Stimulated activated CD4-positive, alpha-beta T cell treated with anti-CD3 and anti-CD28 coated beads, Interleukin-4, amount 100 ng/mL, for 48 hours (primary cell): ENCODE results near the gene CCNF.
A peak's percentile ranks its signal among the peaks of the same experiment; 100 is the strongest.
"Not testable (repeated sequence)": the region's sequence is repeated elsewhere in the genome, so short reads cannot be mapped to it uniquely, and the experiment has no call there.

Experiments used
- DNase-seq, 2 donors: peaks; one replicate each; pipeline ENCODE4 v3.0.0-alpha.2; 2020; ENCODE audit warnings: low read depth in 2 of 2

The CCNF gene

DNA sequence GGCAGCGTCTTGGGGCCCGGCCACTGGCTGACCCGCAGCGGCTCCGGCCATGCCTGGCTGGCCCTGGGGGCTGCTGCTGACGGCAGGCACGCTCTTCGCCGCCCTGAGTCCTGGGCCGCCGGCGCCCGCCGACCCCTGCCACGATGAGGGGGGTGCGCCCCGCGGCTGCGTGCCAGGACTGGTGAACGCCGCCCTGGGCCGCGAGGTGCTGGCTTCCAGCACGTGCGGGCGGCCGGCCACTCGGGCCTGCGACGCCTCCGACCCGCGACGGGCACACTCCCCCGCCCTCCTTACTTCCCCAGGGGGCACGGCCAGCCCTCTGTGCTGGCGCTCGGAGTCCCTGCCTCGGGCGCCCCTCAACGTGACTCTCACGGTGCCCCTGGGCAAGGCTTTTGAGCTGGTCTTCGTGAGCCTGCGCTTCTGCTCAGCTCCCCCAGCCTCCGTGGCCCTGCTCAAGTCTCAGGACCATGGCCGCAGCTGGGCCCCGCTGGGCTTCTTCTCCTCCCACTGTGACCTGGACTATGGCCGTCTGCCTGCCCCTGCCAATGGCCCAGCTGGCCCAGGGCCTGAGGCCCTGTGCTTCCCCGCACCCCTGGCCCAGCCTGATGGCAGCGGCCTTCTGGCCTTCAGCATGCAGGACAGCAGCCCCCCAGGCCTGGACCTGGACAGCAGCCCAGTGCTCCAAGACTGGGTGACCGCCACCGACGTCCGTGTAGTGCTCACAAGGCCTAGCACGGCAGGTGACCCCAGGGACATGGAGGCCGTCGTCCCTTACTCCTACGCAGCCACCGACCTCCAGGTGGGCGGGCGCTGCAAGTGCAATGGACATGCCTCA is 42.6 kb downstream of the CCNF start:
- DNase-seq, result no peak

DNA sequence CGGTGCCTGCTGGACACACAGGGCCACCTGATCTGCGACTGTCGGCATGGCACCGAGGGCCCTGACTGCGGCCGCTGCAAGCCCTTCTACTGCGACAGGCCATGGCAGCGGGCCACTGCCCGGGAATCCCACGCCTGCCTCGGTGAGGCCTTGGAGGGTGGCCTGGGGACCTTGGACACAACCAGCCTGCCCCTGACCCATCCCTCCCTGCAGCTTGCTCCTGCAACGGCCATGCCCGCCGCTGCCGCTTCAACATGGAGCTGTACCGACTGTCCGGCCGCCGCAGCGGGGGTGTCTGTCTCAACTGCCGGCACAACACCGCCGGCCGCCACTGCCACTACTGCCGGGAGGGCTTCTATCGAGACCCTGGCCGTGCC is 43.2 kb downstream of the CCNF start:
- DNase-seq, result no peak

- DNase-seq, result no peak
These were observed 43.7 kb downstream of the CCNF start for GRCh38 chr16:2472885-2473445.

DNA sequence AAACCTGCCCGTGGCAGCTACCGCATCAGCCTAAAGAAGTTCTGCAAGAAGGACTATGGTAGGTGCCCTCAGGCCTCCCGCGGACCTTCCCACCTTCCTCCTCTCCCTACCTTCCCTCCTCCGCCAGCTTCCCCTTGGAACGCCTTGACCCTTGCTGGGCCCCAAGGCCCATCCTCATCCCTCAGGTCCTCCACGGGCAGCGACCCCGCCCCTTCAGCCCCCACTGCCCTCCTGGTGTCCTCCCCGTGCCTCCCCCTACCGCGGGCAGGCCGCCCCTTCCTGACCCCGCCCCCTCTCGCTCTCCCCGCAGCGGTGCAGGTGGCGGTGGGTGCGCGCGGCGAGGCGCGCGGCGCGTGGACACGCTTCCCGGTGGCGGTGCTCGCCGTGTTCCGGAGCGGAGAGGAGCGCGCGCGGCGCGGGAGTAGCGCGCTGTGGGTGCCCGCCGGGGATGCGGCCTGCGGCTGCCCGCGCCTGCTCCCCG is 44.2 kb downstream of the CCNF start:
- no peak for DNase-seq

DNA sequence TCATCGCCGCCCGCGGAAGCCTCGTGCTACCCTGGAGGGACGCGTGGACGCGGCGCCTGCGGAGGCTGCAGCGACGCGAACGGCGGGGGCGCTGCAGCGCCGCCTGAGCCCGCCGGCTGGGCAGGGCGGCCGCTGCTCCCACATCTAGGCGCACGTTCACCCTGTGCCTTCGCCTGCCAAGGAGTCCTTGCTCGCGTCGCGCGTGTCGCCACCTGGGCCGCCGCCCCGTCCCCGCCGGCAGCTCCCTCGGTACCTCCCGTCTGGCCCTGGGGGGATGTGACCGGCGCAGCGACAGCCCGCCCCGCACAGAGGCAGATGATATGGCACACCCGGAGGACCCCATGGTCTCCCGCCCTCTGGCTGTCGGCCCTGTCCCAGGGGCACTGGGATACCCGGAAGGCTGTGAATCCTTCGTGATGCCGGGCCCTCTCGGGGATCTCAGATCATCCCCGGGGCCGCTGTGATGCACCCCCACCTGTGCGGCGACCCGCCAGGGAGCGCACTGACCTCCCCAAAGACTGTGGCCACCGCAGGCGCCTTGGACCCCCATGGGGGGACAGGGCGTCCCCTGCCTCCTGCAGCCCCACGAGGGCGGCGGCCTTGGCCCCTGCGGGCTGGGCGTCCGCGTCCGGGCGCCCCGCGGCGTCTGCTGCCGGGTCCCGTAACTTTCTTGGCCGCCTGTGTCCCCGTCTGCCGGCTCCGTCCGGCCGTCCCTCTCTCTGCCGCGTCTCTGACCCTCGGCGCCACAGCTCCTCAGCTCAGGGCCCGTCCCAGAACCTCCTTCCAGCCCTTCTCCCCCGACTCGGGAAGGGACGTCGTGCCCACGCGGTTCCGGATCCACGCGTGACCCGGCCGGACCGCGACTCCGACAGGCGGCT is 45.0 kb downstream of the CCNF start:
- no peak for DNase-seq

DNA sequence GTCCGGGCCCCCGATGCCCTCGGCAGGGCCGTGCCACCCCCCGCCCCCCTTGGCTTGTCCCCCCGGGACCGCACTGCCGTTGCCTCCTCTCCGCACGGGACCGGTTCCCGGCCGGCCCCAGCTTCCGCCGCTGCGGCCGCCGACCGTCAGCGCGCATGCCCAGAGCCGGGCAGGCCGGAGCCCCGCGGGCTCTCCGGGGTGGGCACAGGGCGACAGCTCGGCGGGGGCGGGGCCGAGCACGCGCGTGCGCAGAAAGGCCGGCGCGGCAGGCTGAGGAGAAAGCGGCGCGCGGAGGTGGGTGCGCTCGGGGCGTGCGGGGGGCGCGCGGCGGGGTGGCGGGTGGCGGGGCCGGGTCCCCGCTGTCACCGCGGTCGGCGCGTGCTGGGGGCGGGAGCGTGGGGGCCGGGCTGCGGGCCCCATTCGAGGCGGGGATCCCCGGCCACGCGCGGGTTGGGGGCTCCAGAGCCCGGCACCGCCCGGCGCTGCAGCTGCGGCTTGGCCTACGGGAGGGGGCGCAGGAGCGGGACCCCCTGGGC is 45.7 kb downstream of the CCNF start, which contains the start of gene TBC1D24:
TSS of gene TBC1D24 (plus strand) at position 251 of the 536 bp plus-strand sequence. CDS start 21,022 bp downstream, outside the sequence.
- peak; percentile 68 to 78 for DNase-seq

DNA sequence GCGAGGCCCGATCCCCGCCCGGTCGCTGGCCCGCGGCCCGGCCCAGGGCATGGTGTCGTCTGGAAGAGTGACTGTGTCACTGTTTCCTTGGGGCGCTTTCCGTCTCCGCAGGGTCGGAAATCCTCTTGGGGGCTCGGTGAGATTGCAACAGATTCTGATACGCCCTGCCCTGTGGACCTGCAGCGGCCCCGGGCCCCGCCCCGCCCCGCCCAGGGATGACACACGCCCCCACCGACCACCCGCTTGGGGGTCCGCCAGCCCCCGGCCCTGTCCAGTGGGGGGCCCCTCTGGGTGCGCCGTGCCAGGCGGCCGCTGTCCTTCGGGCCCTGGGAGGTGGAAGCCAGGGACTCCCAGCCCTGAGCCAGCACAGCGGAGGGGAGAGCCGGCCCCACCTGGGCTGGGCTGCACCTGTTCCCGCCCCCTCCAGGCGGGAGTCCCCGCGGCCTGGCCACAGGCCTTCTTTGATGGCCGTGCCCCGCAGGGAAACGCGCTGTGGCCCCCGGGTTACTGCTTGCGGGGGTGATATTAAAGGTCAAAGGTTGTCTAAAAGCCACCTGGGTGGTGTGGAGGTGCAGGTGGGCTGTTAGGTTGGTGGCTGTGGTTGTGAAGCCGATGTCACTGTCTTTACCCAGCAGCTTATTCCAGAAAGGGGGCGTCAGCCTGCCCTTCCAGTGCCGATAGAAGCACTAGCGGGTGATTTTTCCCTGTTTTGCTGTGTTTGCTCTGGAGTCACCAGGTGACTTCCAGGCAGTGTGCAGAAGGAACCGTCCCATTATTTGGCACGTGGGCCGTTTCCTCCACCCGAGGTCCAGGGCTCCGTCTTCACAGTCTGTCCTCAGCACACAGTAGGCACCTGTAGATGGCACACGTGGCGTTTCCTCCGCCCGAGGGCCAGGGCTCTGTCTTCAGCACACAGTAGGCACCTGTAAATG is 46.4 kb downstream of the CCNF start:
- DNase-seq, result no peak

GRCh38 chr16:2476345-2476720 is 47.1 kb downstream of the CCNF start:
- DNase-seq, result no peak

GRCh38 chr16:2476741-2477140 is 47.5 kb downstream of the CCNF start:
- no peak for DNase-seq

- DNase-seq, result no peak
These were observed 48.1 kb downstream of the CCNF start for GRCh38 chr16:2477327-2477726.

- no peak for DNase-seq
These were observed 49.0 kb downstream of the CCNF start for GRCh38 chr16:2478279-2478678.

DNA sequence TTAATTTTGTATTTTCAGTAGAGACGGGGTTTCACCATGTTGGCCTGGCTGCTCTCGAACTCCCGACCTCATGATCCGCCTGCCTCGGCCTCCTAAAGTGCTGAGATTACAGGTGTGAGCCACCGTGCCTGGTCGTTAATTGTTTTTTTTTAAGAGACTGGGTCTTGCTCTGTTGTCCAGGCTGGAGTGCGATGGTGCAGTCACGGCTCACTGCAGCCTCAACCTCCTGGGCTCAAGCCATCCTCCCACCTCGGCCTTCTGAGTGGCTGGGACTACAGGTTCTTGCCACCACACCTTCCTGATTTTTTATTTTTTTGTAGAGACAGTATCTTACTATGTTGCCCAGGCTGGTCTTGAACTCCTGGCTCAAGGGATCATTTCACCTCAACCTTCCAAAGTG is 50.7 kb downstream of the CCNF start:
- not testable (repeated sequence) for DNase-seq

- DNase-seq, result no peak
These were observed 51.7 kb downstream of the CCNF start for GRCh38 chr16:2480948-2481347.

DNA sequence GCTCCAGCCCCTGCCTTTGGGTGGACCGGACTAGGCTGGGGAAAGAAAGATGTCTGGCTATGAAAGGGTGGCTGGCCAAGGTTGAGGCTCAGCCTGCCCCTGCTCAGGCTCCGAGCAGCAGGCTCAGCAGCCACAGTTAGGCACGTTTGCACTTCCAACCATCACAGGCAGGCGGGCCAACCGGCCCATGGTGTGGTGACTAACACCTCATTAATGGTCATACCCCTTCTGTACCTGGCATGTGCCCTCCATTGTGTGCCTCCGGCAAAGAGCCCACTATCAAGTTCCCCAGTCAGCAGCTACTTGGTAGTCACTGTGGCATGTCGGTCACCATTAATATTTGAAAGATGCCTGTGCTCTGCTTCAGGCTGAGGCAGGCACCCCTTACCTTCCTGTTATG is 52.4 kb downstream of the CCNF start:
- DNase-seq, result no peak

GRCh38 chr16:2482249-2482648 is 53.0 kb downstream of the CCNF start:
- DNase-seq, result no peak

- no peak for DNase-seq
These were observed 53.7 kb downstream of the CCNF start for GRCh38 chr16:2482708-2483534.

DNA sequence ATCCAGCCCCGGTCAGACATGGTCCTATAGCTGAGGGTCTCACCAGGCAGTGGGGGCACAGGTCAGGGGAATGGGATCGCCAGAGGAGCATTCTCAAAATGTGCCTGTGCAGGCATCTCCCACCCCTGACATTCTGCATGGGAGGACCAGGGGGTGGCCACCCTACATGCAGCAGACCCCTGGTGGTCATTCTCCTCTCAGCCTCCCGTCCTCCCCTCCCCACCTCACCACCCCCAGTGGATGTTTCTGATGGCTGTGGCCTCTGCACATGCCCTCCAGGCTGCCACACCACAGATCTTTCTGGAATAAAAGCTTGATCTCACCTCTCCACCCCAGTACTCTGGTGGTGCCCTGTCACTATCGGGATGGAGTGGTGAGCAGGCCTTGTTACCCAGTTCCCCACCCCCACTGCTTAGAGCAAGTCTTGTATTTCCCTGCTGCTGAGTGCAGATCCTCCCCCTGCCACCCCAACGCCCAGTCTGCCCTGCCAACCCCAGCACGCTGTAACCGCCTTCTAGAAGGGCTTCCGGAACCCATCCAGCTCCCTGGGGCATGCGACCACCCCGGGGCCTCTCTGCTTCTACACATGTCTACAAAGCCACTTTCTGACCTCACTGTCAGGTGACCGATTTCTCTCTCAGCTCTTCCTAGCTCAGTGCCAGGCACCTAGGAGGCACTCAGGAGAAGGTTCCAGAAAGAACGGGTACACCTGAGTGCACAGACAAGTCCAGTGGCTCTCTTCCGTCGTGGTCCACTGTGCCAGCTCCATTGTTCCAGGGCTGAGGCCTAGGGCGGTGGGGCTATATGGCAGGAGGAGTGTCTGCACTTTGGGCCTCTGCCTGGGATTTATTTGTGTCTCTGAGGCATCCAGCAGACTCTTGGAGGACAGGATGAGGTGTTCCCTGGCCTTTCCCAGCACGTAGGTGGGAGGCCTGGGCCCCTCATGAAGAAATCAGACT is 55.0 kb downstream of the CCNF start:
- no peak for DNase-seq

DNA sequence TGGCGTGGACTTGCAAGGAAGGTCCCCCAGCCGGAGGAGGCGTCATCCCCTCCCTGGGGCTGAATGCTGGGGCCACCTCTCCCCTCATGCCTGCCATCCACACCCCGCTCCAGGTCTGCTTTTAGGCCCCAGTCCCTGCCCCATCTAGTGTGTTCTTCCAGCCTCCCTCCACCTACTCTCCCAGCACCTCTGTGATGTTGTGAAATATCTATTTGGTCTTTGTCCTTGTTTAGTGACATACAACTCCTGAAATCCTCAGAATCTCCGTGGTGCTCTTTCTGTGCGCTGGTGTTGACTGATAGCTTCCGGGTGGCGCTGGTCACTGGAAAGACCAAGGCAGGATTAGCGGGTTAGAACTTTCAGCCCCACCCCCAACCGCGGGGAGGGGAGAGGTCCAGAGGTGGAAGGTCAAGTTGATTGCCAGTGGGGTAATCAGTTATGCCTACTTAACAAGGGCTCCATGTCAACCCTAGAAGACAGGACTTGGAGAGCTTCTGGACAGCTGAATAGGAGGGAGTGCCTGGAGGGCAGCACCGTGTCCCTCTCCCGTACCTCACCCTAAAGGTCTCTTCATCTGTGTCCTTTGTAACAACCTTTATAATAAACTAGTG is 55.8 kb downstream of the CCNF start:
- no peak for DNase-seq
